H1 (cell line): ENCODE data around the gene C3. TPM values are rescaled to one million over a fixed set of nuclear protein-coding genes. Genes with fewer than 3 reads are reported as not detected.
"Not testable (repeated sequence)": the region's sequence is repeated elsewhere in the genome, so short reads cannot be mapped to it uniquely, and the experiment has no call there.

Experiments used
- CTCF ChIA-PET: fragments of 300-600 bp; sonication (Branson Sonifier 250); formaldehyde crosslinking; loops from one replicate; lab custom pipeline; 2021; ENCODE audit not compliant: partially characterized antibody; lab: Charles Lee
- POLR2A ChIA-PET: fragments of 300-600 bp; sonication (Branson Sonifier 250); formaldehyde crosslinking; loops from one replicate; lab custom pipeline; 2021; ENCODE audit warnings: inconsistent platforms; ENCODE audit not compliant: partially characterized antibody; lab: Charles Lee
- DNase-seq, 2 experiments: peaks; one replicate each; pipeline versions ENCODE4 v3.0.0 to v3.0.0-alpha.2; 2010 to 2022; ENCODE audit warnings: low spot score in 2 of 2, low read depth in 1 of 2, mixed read lengths in 1 of 2
- FAIRE-seq: peaks from 2 replicates; lab custom pipeline; 2011; peaks lifted over from hg19 to GRCh38; lab: Jason Lieb, UNC
- H2AFZ ChIP-seq: 2 replicates; pipeline ENCODE4 v1.8.1; 2012; ENCODE audit warnings: low read length, inconsistent platforms
- H2AK5ac ChIP-seq: 2 replicates; pipeline ENCODE4 v1.6.1; 2013; ENCODE audit warnings: low read depth, low read length
- H2BK120ac ChIP-seq: replicated peaks from 2 replicates; pipeline ENCODE3; 2013; ENCODE audit warnings: low read depth, low read length, inconsistent platforms
- H2BK12ac ChIP-seq: 2 replicates; pipeline ENCODE4 v1.6.1; 2013; ENCODE audit warnings: low read depth, low read length
- H2BK15ac ChIP-seq: 2 replicates; pipeline ENCODE4 v1.6.1; 2013; ENCODE audit warnings: low read length
- H2BK20ac ChIP-seq: 2 replicates; pipeline ENCODE4 v1.6.1; 2013; ENCODE audit warnings: low read length
- H2BK5ac ChIP-seq: 2 replicates; pipeline ENCODE4 v1.6.1; 2013; ENCODE audit warnings: low read depth, low read length
- H3K14ac ChIP-seq: 2 replicates; pipeline ENCODE4 v1.6.1; 2013; ENCODE audit warnings: inconsistent platforms; ENCODE audit not compliant: insufficient read length
- H3K18ac ChIP-seq: 2 replicates; pipeline ENCODE4 v1.6.1; 2013; ENCODE audit warnings: low read length; ENCODE audit errors: extremely low read depth
- H3K23ac ChIP-seq: 2 replicates; pipeline ENCODE4 v1.6.1; 2013; ENCODE audit warnings: inconsistent platforms; ENCODE audit not compliant: insufficient read length
- H3K23me2 ChIP-seq: 2 replicates; pipeline ENCODE4 v1.6.1; 2013; ENCODE audit warnings: low read depth, low read length
- H3K27ac ChIP-seq: 2 replicates; pipeline ENCODE4 v1.6.1; 2011; ENCODE audit warnings: low read depth, low read length, inconsistent platforms
- H3K27me3 ChIP-seq, 4 experiments: replicated peaks in 1 of 4; 1 replicate in 1 of 4; 2 replicates in 3 of 4; pipeline versions ENCODE4 v1.6.1 to v1.8.1; 2011 to 2013; ENCODE audit warnings: low read length in 3 of 4, mild to moderate bottlenecking in 3 of 4, inconsistent platforms in 2 of 4, mixed read lengths in 2 of 4, moderate library complexity in 1 of 4; ENCODE audit not compliant: control insufficient read depth in 3 of 4, insufficient read depth in 3 of 4; ENCODE audit errors: extremely low read depth in 1 of 4
- H3K36me3 ChIP-seq, 4 experiments: 2 replicates each; pipeline versions ENCODE4 v1.6.1 to v1.8.1; 2011 to 2013; ENCODE audit warnings: mild to moderate bottlenecking in 4 of 4, low read length in 3 of 4, moderate library complexity in 2 of 4, control low read depth in 1 of 4, inconsistent platforms in 1 of 4; ENCODE audit not compliant: insufficient read depth in 4 of 4, control insufficient read depth in 2 of 4
- H3K4ac ChIP-seq: replicated peaks from 2 replicates; pipeline ENCODE3; 2013; ENCODE audit warnings: low read length, low read depth, mixed read lengths, inconsistent platforms; ENCODE audit not compliant: insufficient read length
- H3K4me1 ChIP-seq, 4 experiments: replicated peaks in 1 of 4; 1 replicate in 1 of 4; 2 replicates in 3 of 4; pipeline versions ENCODE4 v1.6.1 to v1.8.1; 2011 to 2013; ENCODE audit warnings: low read length in 3 of 4, inconsistent platforms in 2 of 4, mixed read lengths in 1 of 4; ENCODE audit not compliant: insufficient read depth in 4 of 4, control insufficient read depth in 3 of 4
- H3K4me2 ChIP-seq, 2 experiments: 2 replicates each; pipeline versions ENCODE4 v1.6.1 to v1.8.1; 2011 to 2013; ENCODE audit warnings: low read depth in 2 of 2, low read length in 2 of 2, control low read depth in 1 of 2, inconsistent platforms in 1 of 2, mild to moderate bottlenecking in 1 of 2; ENCODE audit not compliant: insufficient read depth in 1 of 2
- H3K4me3 ChIP-seq, 4 experiments: fragments of 200-600, 300-600 bp in 1 of 4; sonication (generic), shearing (Covaris generic), sonication (Bioruptor Twin) in 1 of 4; 2 replicates each; pipeline versions ENCODE4 v1.5.1 to v1.8.1; 2011 to 2016; ENCODE audit warnings: low read length in 4 of 4, low read depth in 3 of 4, control low read depth in 2 of 4, inconsistent platforms in 2 of 4, mild to moderate bottlenecking in 2 of 4, mixed read lengths in 1 of 4, moderate library complexity in 1 of 4; ENCODE audit not compliant: insufficient read depth in 2 of 4; ENCODE audit errors: extremely low read depth in 1 of 4
- H3K56ac ChIP-seq: replicated peaks from 2 replicates; pipeline ENCODE3; 2013; ENCODE audit warnings: low read depth, mild to moderate bottlenecking, mixed read lengths, low read length, inconsistent platforms; ENCODE audit not compliant: insufficient read length
- H3K79me1 ChIP-seq: 2 replicates; pipeline ENCODE4 v1.6.1; 2013; ENCODE audit warnings: low read depth, low read length, control low read depth
- H3K79me2 ChIP-seq, 2 experiments: 2 replicates each; pipeline versions ENCODE4 v1.6.1 to v1.8.1; 2012 to 2013; ENCODE audit warnings: low read length in 2 of 2, mild to moderate bottlenecking in 2 of 2, inconsistent platforms in 1 of 2; ENCODE audit not compliant: insufficient read depth in 2 of 2, control insufficient read depth in 1 of 2
- H3K9ac ChIP-seq, 4 experiments: replicated peaks in 1 of 4; 1 replicate in 1 of 4; 2 replicates in 3 of 4; pipeline versions ENCODE4 v1.6.1 to v1.8.1; 2011 to 2013; ENCODE audit warnings: low read depth in 3 of 4, low read length in 3 of 4, control low read depth in 2 of 4, mild to moderate bottlenecking in 2 of 4, moderate library complexity in 2 of 4, inconsistent platforms in 1 of 4; ENCODE audit errors: extremely low read depth in 1 of 4
- H3K9me3 ChIP-seq, 2 experiments: 2 replicates each; pipeline versions ENCODE4 v1.6.1 to v1.8.1; 2012 to 2013; ENCODE audit warnings: mild to moderate bottlenecking in 2 of 2, moderate library complexity in 2 of 2, control low read depth in 1 of 2, inconsistent platforms in 1 of 2, low read depth in 1 of 2, low read length in 1 of 2, mixed read lengths in 1 of 2; ENCODE audit not compliant: insufficient read depth in 2 of 2
- H4K20me1 ChIP-seq, 2 experiments: replicated peaks in 1 of 2; 2 replicates each; pipeline versions ENCODE3 to v1.8.1; 2011 to 2013; ENCODE audit warnings: inconsistent platforms in 2 of 2, low read length in 2 of 2, mild to moderate bottlenecking in 1 of 2; ENCODE audit not compliant: insufficient read depth in 2 of 2, control insufficient read depth in 1 of 2
- H4K5ac ChIP-seq: 2 replicates; pipeline ENCODE4 v1.6.1; 2013; ENCODE audit warnings: low read length, low read depth, mixed read lengths, inconsistent platforms; ENCODE audit not compliant: insufficient read length
- H4K8ac ChIP-seq: 2 replicates; pipeline ENCODE4 v1.8.0; 2013; ENCODE audit warnings: mild to moderate bottlenecking, moderate library complexity, low read length, inconsistent platforms; ENCODE audit not compliant: insufficient read depth; ENCODE audit errors: extremely low read depth
- H4K91ac ChIP-seq: replicated peaks from 2 replicates; pipeline ENCODE3; 2013; ENCODE audit warnings: low read length, mixed read lengths, inconsistent platforms; ENCODE audit not compliant: insufficient read length
- WGBS, 2 experiments: shearing (Covaris generic) in 1 of 2; methylation state at CpG; one replicate each; pipeline versions ENCODE4 v1.1.6 to v1.1.7; 2013 to 2015; ENCODE audit warnings: low lambda C conversion rate in 2 of 2, mixed read lengths in 2 of 2, inconsistent platforms in 1 of 2, low coverage in 1 of 2, missing lambda C conversion rate in 1 of 2; ENCODE audit not compliant: insufficient replicate concordance in 2 of 2, insufficient coverage in 1 of 2, insufficient read length in 1 of 2; ENCODE audit errors: extremely low coverage in 1 of 2, missing lambda C conversion rate in 1 of 2; 5-methylcytosine and 5-hydroxymethylcytosine counted together
- polyA plus RNA-seq, 7 experiments: library from polyadenylated mRNA; depleted of rRNA in 3 of 7; stranded (reverse) in 5 of 7; unstranded in 2 of 7; fragments of >200 nt in 5 of 7; fragments of 200-250 nt in 2 of 7; gene quantifications; 1 replicate in 5 of 7; 2 replicates in 1 of 7; 4 replicates in 1 of 7; pipeline versions ENCODE4 v1.2.1 to v1.2.3, GENCODE V29; 2011 to 2013; ENCODE audit warnings: missing spikeins in 2 of 7, mixed read lengths in 2 of 7
- total RNA-seq: library from RNA; stranded (reverse); fragmentation: NEBNext Ultra II Directional; extraction: Animal tissue kit (Norgen Biotek cat#: 25700); gene quantifications from 2 replicates; pipeline ENCODE4 v1.2.1, GENCODE V29; 2021

Gene C3
- total and polyA plus RNA-seq, 2 of the 8 experiments (the other 6 are each of a cell fraction or from before 2014, with no cell fraction given) = 6.4 to 12.8 TPM

GRCh38 chr19:6661509-6662244, 58.8 kb downstream of the C3 start:
- H3K27ac ChIP-seq, POLR2A ChIA-PET, H2BK5ac ChIP-seq, H2BK12ac ChIP-seq, H3K14ac ChIP-seq, FAIRE-seq, H3K18ac ChIP-seq, H3K36me3 ChIP-seq, H2BK120ac ChIP-seq, DNase-seq, H4K8ac ChIP-seq, H3K56ac ChIP-seq, H2AFZ ChIP-seq, H3K9me3 ChIP-seq, H4K20me1 ChIP-seq, H2BK15ac ChIP-seq, H3K27me3 ChIP-seq, H3K23me2 ChIP-seq, H3K4me3 ChIP-seq, H3K23ac ChIP-seq, H3K4me1 ChIP-seq, H3K9ac ChIP-seq, H3K4ac ChIP-seq, H2AK5ac ChIP-seq, H3K79me1 ChIP-seq, H3K4me2 ChIP-seq, H4K91ac ChIP-seq, H3K79me2 ChIP-seq, H2BK20ac ChIP-seq, H4K5ac ChIP-seq: not testable (repeated sequence)
- WGBS, 2 experiments = 67% methylated on average over 10 of the region's 10 CpGs; no CpG with 5 or more reads in 1 of the 2 experiments
- CTCF ChIA-PET = interaction anchor here (0.6 to 1.7 kb wide), 3 partner anchors 55 to 162 kb away, joined by 3 to 4 read pairs (median 4); no protein-coding TSS in a partner anchor
